Calu3 (cell line): Measurements from ENCODE around the gene ASTN2. TPM values are rescaled to one million over a fixed set of nuclear protein-coding genes. Genes with fewer than 3 reads are reported as not detected.
"Not testable (repeated sequence)": the region's sequence is repeated elsewhere in the genome, so short reads cannot be mapped to it uniquely, and the experiment has no call there.

Experiments used
- BruUV-seq: library from RNA; stranded (reverse); fragments of 400-500 nt; replicated peaks from 2 replicates; lab custom pipeline; 2021; lab: Mats Ljungman, UMichigan
- CTCF ChIA-PET: fragments of 300-600 bp; sonication (Branson Sonifier 250); formaldehyde crosslinking; loops from one replicate; lab custom pipeline; 2022; ENCODE audit warnings: antibody characterized with exemption; lab: Charles Lee
- DNase-seq: peaks from one replicate; pipeline ENCODE4 v3.0.0; 2022
- H3K27ac Mint-ChIP-seq: one replicate; pipeline ENCODE4 v1.8.0; 2022; ENCODE audit warnings: mixed read lengths; ENCODE audit not compliant: unreplicated experiment
- H3K27me3 Mint-ChIP-seq: one replicate; pipeline ENCODE4 v1.8.0; 2022; ENCODE audit warnings: mixed read lengths; ENCODE audit not compliant: unreplicated experiment
- H3K36me3 Mint-ChIP-seq: one replicate; pipeline ENCODE4 v1.8.0; 2022; ENCODE audit warnings: mild to moderate bottlenecking, moderate library complexity, mixed read lengths; ENCODE audit not compliant: insufficient read depth, unreplicated experiment
- H3K4me1 Mint-ChIP-seq: one replicate; pipeline ENCODE4 v1.8.0; 2022; ENCODE audit warnings: mild to moderate bottlenecking, low read depth, mixed read lengths; ENCODE audit not compliant: unreplicated experiment
- H3K4me3 Mint-ChIP-seq: one replicate; pipeline ENCODE4 v1.8.0; 2022; ENCODE audit warnings: mild to moderate bottlenecking, low read depth, moderate library complexity, mixed read lengths; ENCODE audit not compliant: unreplicated experiment
- H3K9me3 Mint-ChIP-seq: one replicate; pipeline ENCODE4 v1.8.0; 2022; ENCODE audit warnings: low read depth, mixed read lengths; ENCODE audit not compliant: unreplicated experiment
- intact Hi-C: fragments of 100-400 bp; cut with micrococcal nuclease; formaldehyde crosslinking; loops from one replicate; pipeline ENCODE4 v1.10.0; 2022; ENCODE audit not compliant: unreplicated experiment
- total RNA-seq: library from RNA; stranded (reverse); gene quantifications from 2 replicates; pipeline ENCODE4 v1.2.3, GENCODE V29; 2022
- TF ChIP-seq, protein P1 (sequence below): fragments of 200-600 bp; IDR thresholded peaks from one replicate; pipeline ENCODE4 v1.8.0; 2022; ENCODE audit warnings: antibody characterized with exemption; ENCODE audit not compliant: unreplicated experiment

Gene ASTN2
- total RNA-seq, 1 experiment from 2014 or later: 1.7 TPM

GRCh38 chr9:117073071-117073470 is 341.8 kb downstream of the ASTN2 start:
- TF ChIP-seq, protein P1, sequence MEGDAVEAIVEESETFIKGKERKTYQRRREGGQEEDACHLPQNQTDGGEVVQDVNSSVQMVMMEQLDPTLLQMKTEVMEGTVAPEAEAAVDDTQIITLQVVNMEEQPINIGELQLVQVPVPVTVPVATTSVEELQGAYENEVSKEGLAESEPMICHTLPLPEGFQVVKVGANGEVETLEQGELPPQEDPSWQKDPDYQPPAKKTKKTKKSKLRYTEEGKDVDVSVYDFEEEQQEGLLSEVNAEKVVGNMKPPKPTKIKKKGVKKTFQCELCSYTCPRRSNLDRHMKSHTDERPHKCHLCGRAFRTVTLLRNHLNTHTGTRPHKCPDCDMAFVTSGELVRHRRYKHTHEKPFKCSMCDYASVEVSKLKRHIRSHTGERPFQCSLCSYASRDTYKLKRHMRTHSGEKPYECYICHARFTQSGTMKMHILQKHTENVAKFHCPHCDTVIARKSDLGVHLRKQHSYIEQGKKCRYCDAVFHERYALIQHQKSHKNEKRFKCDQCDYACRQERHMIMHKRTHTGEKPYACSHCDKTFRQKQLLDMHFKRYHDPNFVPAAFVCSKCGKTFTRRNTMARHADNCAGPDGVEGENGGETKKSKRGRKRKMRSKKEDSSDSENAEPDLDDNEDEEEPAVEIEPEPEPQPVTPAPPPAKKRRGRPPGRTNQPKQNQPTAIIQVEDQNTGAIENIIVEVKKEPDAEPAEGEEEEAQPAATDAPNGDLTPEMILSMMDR: no peak
- no peak for DNase-seq
- H3K36me3 Mint-ChIP-seq: peaks cover 5% of the 10 kb centered on the region
- no peaks in the 10 kb centered on the region for H3K4me1 Mint-ChIP-seq
- peaks cover 17% of the 10 kb centered on the region for H3K9me3 Mint-ChIP-seq
- no TSS peak for BruUV-seq
- intact Hi-C loops: no loop called here
- no peak overlapping the region for H3K4me3 Mint-ChIP-seq
- no peaks in the 10 kb centered on the region for H3K27me3 Mint-ChIP-seq
- H3K27ac Mint-ChIP-seq: no peak overlapping the region
- CTCF ChIA-PET: no interaction called here

- CTCF ChIA-PET: no interaction called here
- TF ChIP-seq, protein P1: no peak
- no TSS peak for BruUV-seq
- intact Hi-C loops: no loop called here
- Mint-ChIP-seq H3K4me1 (no peaks in the 10 kb centered on the region), H3K9me3 (peaks cover 16% of the 10 kb centered on the region), H3K4me3 (no peak overlapping the region), H3K27ac (no peak overlapping the region), H3K27me3 (no peaks in the 10 kb centered on the region), H3K36me3 (peaks cover 5% of the 10 kb centered on the region)
- DNase-seq: no peak
Observed at GRCh38 chr9:117072216-117072615, 342.6 kb downstream of the ASTN2 start.

DNA sequence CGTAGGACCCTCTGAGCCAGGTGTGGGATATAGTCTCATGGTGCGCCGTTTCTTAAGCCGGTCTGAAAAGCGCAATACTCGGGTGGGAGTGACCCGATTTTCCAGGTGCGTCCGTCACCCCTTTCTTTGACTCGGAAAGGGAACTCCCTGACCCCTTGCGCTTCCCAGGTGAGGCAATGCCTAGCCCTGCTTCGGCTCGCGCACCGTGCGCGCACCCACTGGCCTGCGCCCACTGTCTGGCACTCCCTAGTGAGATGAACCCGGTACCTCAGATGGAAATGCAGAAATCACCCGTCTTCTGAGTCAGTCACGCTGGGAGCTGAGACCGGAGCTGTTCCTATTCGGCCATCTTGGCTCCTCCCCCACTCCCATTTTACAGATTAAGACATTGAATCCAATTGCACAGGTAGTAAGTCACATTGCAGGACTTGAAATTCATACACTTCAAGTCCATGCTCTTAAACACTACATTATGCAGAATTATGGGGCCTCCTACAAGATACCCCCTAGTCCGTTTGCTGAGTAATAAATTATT is 343.1 kb downstream of the ASTN2 start:
- DNase-seq, BruUV-seq, H3K36me3 Mint-ChIP-seq, H3K27ac Mint-ChIP-seq, intact Hi-C loops, H3K4me1 Mint-ChIP-seq, CTCF ChIA-PET, H3K4me3 Mint-ChIP-seq, H3K27me3 Mint-ChIP-seq: not testable (repeated sequence)
- peaks cover 12% of the 10 kb centered on the region for H3K9me3 Mint-ChIP-seq

GRCh38 chr9:117063721-117064471 is 351.0 kb downstream of the ASTN2 start:
- intact Hi-C loops: no loop called here
- Mint-ChIP-seq H3K4me1 (no peaks in the 10 kb centered on the region), H3K27ac (no peak overlapping the region), H3K27me3 (no peaks in the 10 kb centered on the region), H3K36me3 (no peaks in the 10 kb centered on the region), H3K9me3 (peaks cover 4% of the 10 kb centered on the region), H3K4me3 (no peak overlapping the region)
- CTCF ChIA-PET: no interaction called here
- no peak for DNase-seq
- TF ChIP-seq, protein P1: no peak
- BruUV-seq: no TSS peak

DNA sequence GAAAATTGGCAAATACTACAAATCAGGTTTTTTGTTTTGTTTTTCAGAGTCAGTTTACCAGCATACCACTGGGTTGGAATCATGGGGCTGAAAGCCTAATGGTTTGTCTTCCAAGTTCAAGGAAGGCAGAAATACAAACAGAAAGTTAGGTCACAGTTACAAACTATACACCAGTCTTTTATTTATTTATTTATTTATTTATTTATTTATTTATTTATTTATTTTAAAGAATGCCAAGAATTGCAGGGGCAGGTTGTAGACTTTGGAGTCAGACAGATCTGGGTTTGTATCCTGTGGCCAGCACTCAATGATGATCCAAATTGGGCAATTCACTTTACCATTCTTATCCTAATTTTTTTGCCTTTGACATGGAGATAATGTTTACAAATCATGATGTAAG is 353.9 kb downstream of the ASTN2 start:
- DNase-seq: no peak
- no peaks in the 10 kb centered on the region for H3K4me1 Mint-ChIP-seq
- CTCF ChIA-PET: no interaction called here
- intact Hi-C loops: no loop called here
- peaks cover 4% of the 10 kb centered on the region for H3K9me3 Mint-ChIP-seq
- no peaks in the 10 kb centered on the region for H3K27me3 Mint-ChIP-seq
- no peak overlapping the region for H3K27ac Mint-ChIP-seq
- no TSS peak for BruUV-seq
- H3K36me3 Mint-ChIP-seq: no peaks in the 10 kb centered on the region
- TF ChIP-seq, protein P1: no peak
- no peak overlapping the region for H3K4me3 Mint-ChIP-seq
